ENCODE measurements around the gene FLOT2. TPM values are rescaled to one million over a fixed set of nuclear protein-coding genes. Genes with fewer than 3 reads are reported as not detected.

FLOT2 gene
- total and polyA plus RNA-seq, 10 of the 15 experiments (the other 5 are each of a cell fraction or from before 2014, with no cell fraction given): 56.8 to 302 (median 149) TPM

GRCh38 chr17:28899212-28899815 is 1.8 kb upstream of the FLOT2 start:
- CTCF ChIA-PET: interaction anchor here (0.6 to 17.3 kb wide), 6 partner anchors 22 to 171 kb away, joined by 3 to 175 read pairs (median 18); partner anchors contain the start of genes FAM222B, NEK8 and TLCD1

More at GRCh38 chr17:28899212-28899815, 1.8 kb upstream of the FLOT2 start:
- no peaks in the 10 kb centered on the region for H4K20me1 ChIP-seq (ENCODE audit: control insufficient read depth, insufficient read depth)
- SMC1A ChIA-PET (ENCODE audit: uncharacterized antibody, unreplicated experiment): interaction anchor here (0.8 to 5.8 kb wide), 11 partner anchors 39 to 180 kb away, joined by 3 to 37 read pairs (median 6); partner anchors contain the start of genes FAM222B, NEK8, PHF12 and RPL23A
- H3K27me3 ChIP-seq (replicated peaks in 1 of 2; ENCODE audit: control insufficient read depth in 2 of 2, insufficient read depth in 2 of 2, low read length in 1 of 2): no peaks in the 10 kb centered on the region
- H3K9ac ChIP-seq (ENCODE audit: control insufficient read depth, insufficient read depth, low read length): no peak overlapping the region
- TF ChIP-seq, protein P1, sequence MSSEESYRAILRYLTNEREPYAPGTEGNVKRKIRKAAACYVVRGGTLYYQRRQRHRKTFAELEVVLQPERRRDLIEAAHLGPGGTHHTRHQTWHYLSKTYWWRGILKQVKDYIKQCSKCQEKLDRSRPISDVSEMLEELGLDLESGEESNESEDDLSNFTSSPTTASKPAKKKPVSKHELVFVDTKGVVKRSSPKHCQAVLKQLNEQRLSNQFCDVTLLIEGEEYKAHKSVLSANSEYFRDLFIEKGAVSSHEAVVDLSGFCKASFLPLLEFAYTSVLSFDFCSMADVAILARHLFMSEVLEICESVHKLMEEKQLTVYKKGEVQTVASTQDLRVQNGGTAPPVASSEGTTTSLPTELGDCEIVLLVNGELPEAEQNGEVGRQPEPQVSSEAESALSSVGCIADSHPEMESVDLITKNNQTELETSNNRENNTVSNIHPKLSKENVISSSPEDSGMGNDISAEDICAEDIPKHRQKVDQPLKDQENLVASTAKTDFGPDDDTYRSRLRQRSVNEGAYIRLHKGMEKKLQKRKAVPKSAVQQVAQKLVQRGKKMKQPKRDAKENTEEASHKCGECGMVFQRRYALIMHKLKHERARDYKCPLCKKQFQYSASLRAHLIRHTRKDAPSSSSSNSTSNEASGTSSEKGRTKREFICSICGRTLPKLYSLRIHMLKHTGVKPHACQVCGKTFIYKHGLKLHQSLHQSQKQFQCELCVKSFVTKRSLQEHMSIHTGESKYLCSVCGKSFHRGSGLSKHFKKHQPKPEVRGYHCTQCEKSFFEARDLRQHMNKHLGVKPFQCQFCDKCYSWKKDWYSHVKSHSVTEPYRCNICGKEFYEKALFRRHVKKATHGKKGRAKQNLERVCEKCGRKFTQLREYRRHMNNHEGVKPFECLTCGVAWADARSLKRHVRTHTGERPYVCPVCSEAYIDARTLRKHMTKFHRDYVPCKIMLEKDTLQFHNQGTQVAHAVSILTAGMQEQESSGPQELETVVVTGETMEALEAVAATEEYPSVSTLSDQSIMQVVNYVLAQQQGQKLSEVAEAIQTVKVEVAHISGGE (CRISPR knock-in tag; IDR thresholded peaks at IDR 0.05): no peak
- TF ChIP-seq MTA3 (IDR thresholded peaks at IDR 0.05; ENCODE audit: borderline replicate concordance, low read length): no peak
- TF ChIP-seq, protein P2, sequence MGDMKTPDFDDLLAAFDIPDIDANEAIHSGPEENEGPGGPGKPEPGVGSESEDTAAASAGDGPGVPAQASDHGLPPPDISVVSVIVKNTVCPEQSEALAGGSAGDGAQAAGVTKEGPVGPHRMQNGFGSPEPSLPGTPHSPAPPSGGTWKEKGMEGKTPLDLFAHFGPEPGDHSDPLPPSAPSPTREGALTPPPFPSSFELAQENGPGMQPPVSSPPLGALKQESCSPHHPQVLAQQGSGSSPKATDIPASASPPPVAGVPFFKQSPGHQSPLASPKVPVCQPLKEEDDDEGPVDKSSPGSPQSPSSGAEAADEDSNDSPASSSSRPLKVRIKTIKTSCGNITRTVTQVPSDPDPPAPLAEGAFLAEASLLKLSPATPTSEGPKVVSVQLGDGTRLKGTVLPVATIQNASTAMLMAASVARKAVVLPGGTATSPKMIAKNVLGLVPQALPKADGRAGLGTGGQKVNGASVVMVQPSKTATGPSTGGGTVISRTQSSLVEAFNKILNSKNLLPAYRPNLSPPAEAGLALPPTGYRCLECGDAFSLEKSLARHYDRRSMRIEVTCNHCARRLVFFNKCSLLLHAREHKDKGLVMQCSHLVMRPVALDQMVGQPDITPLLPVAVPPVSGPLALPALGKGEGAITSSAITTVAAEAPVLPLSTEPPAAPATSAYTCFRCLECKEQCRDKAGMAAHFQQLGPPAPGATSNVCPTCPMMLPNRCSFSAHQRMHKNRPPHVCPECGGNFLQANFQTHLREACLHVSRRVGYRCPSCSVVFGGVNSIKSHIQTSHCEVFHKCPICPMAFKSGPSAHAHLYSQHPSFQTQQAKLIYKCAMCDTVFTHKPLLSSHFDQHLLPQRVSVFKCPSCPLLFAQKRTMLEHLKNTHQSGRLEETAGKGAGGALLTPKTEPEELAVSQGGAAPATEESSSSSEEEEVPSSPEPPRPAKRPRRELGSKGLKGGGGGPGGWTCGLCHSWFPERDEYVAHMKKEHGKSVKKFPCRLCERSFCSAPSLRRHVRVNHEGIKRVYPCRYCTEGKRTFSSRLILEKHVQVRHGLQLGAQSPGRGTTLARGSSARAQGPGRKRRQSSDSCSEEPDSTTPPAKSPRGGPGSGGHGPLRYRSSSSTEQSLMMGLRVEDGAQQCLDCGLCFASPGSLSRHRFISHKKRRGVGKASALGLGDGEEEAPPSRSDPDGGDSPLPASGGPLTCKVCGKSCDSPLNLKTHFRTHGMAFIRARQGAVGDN (IDR thresholded peaks at IDR 0.05): no peak
- in situ Hi-C loops (cut with MboI): loop anchor here (25.0 kb wide), 1 partner anchor 1412 kb away; no protein-coding TSS in a partner anchor
- H3K79me2 ChIP-seq (ENCODE audit: control insufficient read depth, insufficient read depth, low read length): peaks cover 22% of the 10 kb centered on the region
- BruUV-seq (replicated peaks): no TSS peak
- H3K4me2 ChIP-seq (ENCODE audit: control insufficient read depth, insufficient read depth): no peak overlapping the region
- intact Hi-C loops (cut with micrococcal nuclease; ENCODE audit: unreplicated experiment): no loop called here
- H3K4me1 ChIP-seq (ENCODE audit: control insufficient read depth, insufficient read depth, low read length): peaks cover 26% of the 10 kb centered on the region
- no peak overlapping the region for H2AFZ ChIP-seq (ENCODE audit: control insufficient read depth, low read depth, low read length)
- no peak overlapping the region for H3K4me3 ChIP-seq
- no peaks in the 10 kb centered on the region for H3K9me3 ChIP-seq (replicated peaks; ENCODE audit: control insufficient read depth, insufficient read depth, low read length)
- no peak for FAIRE-seq
- WGBS (ENCODE audit: insufficient coverage, insufficient replicate concordance, low lambda C conversion rate, missing lambda C conversion rate): 91% methylated on average over 5 of the region's 5 CpGs
- H3K27ac ChIP-seq (ENCODE audit: control insufficient read depth, insufficient read depth): no peak overlapping the region
- no peak for DNase-seq (ENCODE audit: low read depth, low spot score)
- H3K36me3 ChIP-seq (ENCODE audit: control insufficient read depth in 2 of 2, insufficient read depth in 2 of 2, low read length in 1 of 2): no peaks in the 10 kb centered on the region
- no peak for ATAC-seq
- RAD21 ChIA-PET (ENCODE audit: unreplicated experiment): interaction anchor here (1.0 to 5.9 kb wide), 6 partner anchors 28 to 180 kb away, joined by 3 to 29 read pairs (median 15); partner anchors contain the start of gene RPL23A
- POLR2A ChIA-PET: interaction anchor here (0.6 to 3.0 kb wide), 10 partner anchors 11 to 253 kb away, joined by 3 to 20 read pairs (median 4); partner anchors contain the start of gene FAM222B

Data from GM12878 (cell line).